ENCODE data around the gene C5.

C5 gene

GRCh38 chr9:120925535-120926396 is 124.3 kb downstream of the C5 start:
- peak; percentile 30; the same call in 1 of the 2 replicates for TF ChIP-seq POLR2A (IDR thresholded peaks at IDR 0.05; ENCODE audit: low read depth, low read length)
- FAIRE-seq (peak; percentile 84), DNase-seq (ENCODE audit: insufficient read length, low spot score) (peak; percentile 100)

GRCh38 chr9:120924698-120925534 is 125.2 kb downstream of the C5 start:
- no peak for TF ChIP-seq POLR2A (IDR thresholded peaks at IDR 0.05; ENCODE audit: low read depth, low read length)
- no peak for FAIRE-seq

GRCh38 chr9:120923620-120924328 is 126.3 kb downstream of the C5 start:
- FAIRE-seq (no peak), DNase-seq (ENCODE audit: insufficient read length, low spot score) (no peak)
- TF ChIP-seq POLR2A (IDR thresholded peaks at IDR 0.05; ENCODE audit: low read depth, low read length), result no peak

More at GRCh38 chr9:120924698-120925534, 125.2 kb downstream of the C5 start:
- no peak for DNase-seq (ENCODE audit: insufficient read length, low spot score)

GRCh38 chr9:120922404-120923195 is 127.5 kb downstream of the C5 start:
- TF ChIP-seq POLR2A (IDR thresholded peaks at IDR 0.05; ENCODE audit: low read depth, low read length), result no peak
- no peak for FAIRE-seq
- no peak for DNase-seq (ENCODE audit: insufficient read length, low spot score)

GRCh38 chr9:120921661-120922181 is 128.4 kb downstream of the C5 start:
- TF ChIP-seq POLR2A (IDR thresholded peaks at IDR 0.05; ENCODE audit: low read depth, low read length), result no peak
- no peak for DNase-seq (ENCODE audit: insufficient read length, low spot score)
- no peak for FAIRE-seq

- FAIRE-seq (no peak), DNase-seq (ENCODE audit: insufficient read length, low spot score) (no peak)
- no peak for TF ChIP-seq POLR2A (IDR thresholded peaks at IDR 0.05; ENCODE audit: low read depth, low read length)
Observed at GRCh38 chr9:120920806-120921178, 129.3 kb downstream of the C5 start.

- FAIRE-seq (no peak), DNase-seq (ENCODE audit: insufficient read length, low spot score) (no peak)
- TF ChIP-seq POLR2A (IDR thresholded peaks at IDR 0.05; ENCODE audit: low read depth, low read length), result no peak
Observed at GRCh38 chr9:120919843-120920805, 130.0 kb downstream of the C5 start.

GRCh38 chr9:120918931-120919842 is 130.9 kb downstream of the C5 start:
- no peak for TF ChIP-seq POLR2A (IDR thresholded peaks at IDR 0.05; ENCODE audit: low read depth, low read length)
- DNase-seq (ENCODE audit: insufficient read length, low spot score), result no peak
- no peak for FAIRE-seq

GRCh38 chr9:120917929-120918762 is 131.9 kb downstream of the C5 start:
- no peak for FAIRE-seq
- no peak for DNase-seq (ENCODE audit: insufficient read length, low spot score)
- no peak for TF ChIP-seq POLR2A (IDR thresholded peaks at IDR 0.05; ENCODE audit: low read depth, low read length)

All from H54 (cell line).